Lung (tissue), 12 donors: ENCODE data around the gene SPNS2. TPM values are rescaled to one million over a fixed set of nuclear protein-coding genes. Genes with fewer than 3 reads are reported as not detected.
A peak's percentile ranks its signal among the peaks of the same experiment; 100 is the strongest.

Experiments
- ATAC-seq: fragments of 200-7000 bp; cut with Tn5 transposase; one replicate; pipeline ENCODE4 v1.9.1; 2020; ENCODE audit warnings: moderate number of reproducible peaks; ENCODE audit not compliant: insufficient read depth, low FRiP score
- DNase-seq, 3 donors: peaks; one replicate each; pipeline ENCODE4 v3.0.0-alpha.2; 2013 to 2017
- H3K27ac ChIP-seq, 2 donors: one replicate each; pipeline ENCODE4 v1.5.1; 2013; ENCODE audit warnings: mild to moderate bottlenecking in 2 of 2, moderate library complexity in 2 of 2, control low read depth in 1 of 2, inconsistent platforms in 1 of 2, low read depth in 1 of 2, low read length in 1 of 2
- H3K27me3 ChIP-seq, 3 donors: one replicate each; pipeline ENCODE4 v1.5.1; 2013; ENCODE audit warnings: low read length in 2 of 3; ENCODE audit not compliant: control insufficient read depth in 3 of 3, insufficient read depth in 3 of 3
- H3K36me3 ChIP-seq, 4 donors: one replicate each; pipeline ENCODE4 v1.5.1; 2013; ENCODE audit warnings: low read length in 4 of 4, mild to moderate bottlenecking in 1 of 4, moderate library complexity in 1 of 4; ENCODE audit not compliant: control insufficient read depth in 4 of 4, insufficient read depth in 4 of 4
- H3K4me1 ChIP-seq, 5 donors: one replicate each; pipeline ENCODE4 v1.5.1; 2013; ENCODE audit warnings: low read length in 5 of 5, mild to moderate bottlenecking in 2 of 5, moderate library complexity in 1 of 5; ENCODE audit not compliant: control insufficient read depth in 5 of 5, insufficient read depth in 5 of 5
- H3K4me3 ChIP-seq: one replicate; pipeline ENCODE4 v1.5.1; 2013; ENCODE audit warnings: mild to moderate bottlenecking, control low read depth, moderate library complexity
- H3K9ac ChIP-seq, 2 donors: one replicate each; pipeline ENCODE4 v1.5.1; 2013; ENCODE audit warnings: low read length in 2 of 2, control low read depth in 1 of 2; ENCODE audit not compliant: insufficient read depth in 1 of 2
- H3K9me3 ChIP-seq, 4 donors: one replicate each; pipeline ENCODE4 v1.5.1; 2013; ENCODE audit warnings: low read length in 3 of 4, mild to moderate bottlenecking in 1 of 4, moderate library complexity in 1 of 4; ENCODE audit not compliant: control insufficient read depth in 4 of 4, insufficient read depth in 3 of 4
- WGBS, 2 donors: extraction: QIAGEN DNeasy Blood & Tissue Kit; methylation state at CpG; one replicate each; pipeline ENCODE4 v1.1.7; 2013; 5-methylcytosine and 5-hydroxymethylcytosine counted together
- polyA plus RNA-seq, 2 donors: library from polyadenylated mRNA; stranded (reverse); fragments of 200-250 nt; gene quantifications; one replicate each; pipeline ENCODE4 v1.2.1, GENCODE V29; 2013
- total RNA-seq, 2 donors: library from RNA; depleted of rRNA in 1 of 2; stranded (reverse); fragments of >200 nt in 1 of 2; gene quantifications; one replicate each; pipeline ENCODE4 v1.2.1, GENCODE V29; 2014 to 2021
- TF ChIP-seq, protein P1 (sequence below): IDR thresholded peaks from 2 replicates; pipeline ENCODE4 v1.5.1; 2012; ENCODE audit warnings: mild to moderate bottlenecking; ENCODE audit errors: control extremely low read depth, extremely low read depth
- donor health status: control.
- donor health status: control.
- donor health status: Bipolar disorder and iron deficiency.
- donor health status: healthy.
- donor health status: DM: yes; HTN: yes; CAD: no.

The SPNS2 gene
- total and polyA plus RNA-seq, 4 donors = 26.8 to 60.1 (median 42.5) TPM

DNA sequence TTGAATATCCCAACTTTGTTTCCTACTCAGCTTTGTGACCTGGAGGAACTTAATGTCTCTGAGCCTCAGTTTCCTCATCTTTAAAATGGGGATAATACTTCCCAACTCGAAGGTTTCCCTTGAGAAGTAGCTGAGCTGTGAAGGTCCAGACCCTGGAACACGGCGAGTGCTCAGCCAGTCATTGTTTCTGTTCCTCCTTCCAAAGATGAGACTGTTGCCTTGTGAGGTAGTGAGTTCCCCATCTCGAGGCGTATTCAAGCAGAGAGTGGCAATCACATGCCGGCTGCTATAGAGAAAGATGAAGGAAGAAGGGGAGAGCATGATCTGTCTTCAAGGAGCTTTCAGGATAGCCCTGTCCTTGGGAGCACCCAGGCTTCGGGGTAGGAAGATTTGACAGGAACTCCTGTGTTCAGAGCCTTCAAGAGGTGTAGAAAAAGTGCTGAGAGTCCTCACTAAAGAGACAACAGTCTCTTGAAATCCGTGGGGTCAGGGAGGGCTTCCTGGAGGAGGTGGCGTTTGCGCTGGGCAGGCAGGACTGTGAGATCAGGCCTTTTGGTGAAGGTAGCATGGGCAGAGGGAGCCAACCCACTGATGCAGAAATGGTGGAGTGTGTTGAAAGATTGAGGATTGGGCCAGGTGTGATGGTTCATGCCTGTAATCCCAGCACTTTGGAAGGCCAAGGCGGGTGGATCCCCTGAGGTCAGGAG is 27.2 kb downstream of the SPNS2 start:
- Histone ChIP-seq H3K4me1 (peaks cover 0 to 27% (median 9%) of the 10 kb centered on the region in 5 donors), H3K27me3 (no peaks in the 10 kb centered on the region), H3K4me3 (no peak overlapping the region), H3K9ac (no peak overlapping the region), H3K27ac (peak overlapping the region in 1 of 2 donors; percentile 3), H3K9me3 (no peaks in the 10 kb centered on the region), H3K36me3 (peaks cover 0 to 8% (median 0%) of the 10 kb centered on the region in 4 donors)
- WGBS, 2 donors = 78 to 90% methylated on average over 11 of the region's 11 CpGs
- DNase-seq (no peak), ATAC-seq (no peak)
- TF ChIP-seq, protein P1, sequence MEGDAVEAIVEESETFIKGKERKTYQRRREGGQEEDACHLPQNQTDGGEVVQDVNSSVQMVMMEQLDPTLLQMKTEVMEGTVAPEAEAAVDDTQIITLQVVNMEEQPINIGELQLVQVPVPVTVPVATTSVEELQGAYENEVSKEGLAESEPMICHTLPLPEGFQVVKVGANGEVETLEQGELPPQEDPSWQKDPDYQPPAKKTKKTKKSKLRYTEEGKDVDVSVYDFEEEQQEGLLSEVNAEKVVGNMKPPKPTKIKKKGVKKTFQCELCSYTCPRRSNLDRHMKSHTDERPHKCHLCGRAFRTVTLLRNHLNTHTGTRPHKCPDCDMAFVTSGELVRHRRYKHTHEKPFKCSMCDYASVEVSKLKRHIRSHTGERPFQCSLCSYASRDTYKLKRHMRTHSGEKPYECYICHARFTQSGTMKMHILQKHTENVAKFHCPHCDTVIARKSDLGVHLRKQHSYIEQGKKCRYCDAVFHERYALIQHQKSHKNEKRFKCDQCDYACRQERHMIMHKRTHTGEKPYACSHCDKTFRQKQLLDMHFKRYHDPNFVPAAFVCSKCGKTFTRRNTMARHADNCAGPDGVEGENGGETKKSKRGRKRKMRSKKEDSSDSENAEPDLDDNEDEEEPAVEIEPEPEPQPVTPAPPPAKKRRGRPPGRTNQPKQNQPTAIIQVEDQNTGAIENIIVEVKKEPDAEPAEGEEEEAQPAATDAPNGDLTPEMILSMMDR = no peak

- H3K27me3 ChIP-seq = no peaks in the 10 kb centered on the region
- H3K4me3 ChIP-seq = no peak overlapping the region
- peaks cover 0 to 27% (median 6%) of the 10 kb centered on the region in 5 donors for H3K4me1 ChIP-seq
- 49 to 62% methylated on average over 1 of the region's 1 CpG for WGBS, 2 donors
- TF ChIP-seq, protein P1 = no peak
- peaks cover 0 to 9% (median 0%) of the 10 kb centered on the region in 4 donors for H3K36me3 ChIP-seq
- no peaks in the 10 kb centered on the region for H3K9me3 ChIP-seq
- no peak overlapping the region for H3K27ac ChIP-seq
- DNase-seq = peak in 1 of 3 donors; percentile 44
- H3K9ac ChIP-seq = no peak overlapping the region
- no peak for ATAC-seq
Observed at GRCh38 chr17:4527134-4527533, 28.5 kb downstream of the SPNS2 start.

DNA sequence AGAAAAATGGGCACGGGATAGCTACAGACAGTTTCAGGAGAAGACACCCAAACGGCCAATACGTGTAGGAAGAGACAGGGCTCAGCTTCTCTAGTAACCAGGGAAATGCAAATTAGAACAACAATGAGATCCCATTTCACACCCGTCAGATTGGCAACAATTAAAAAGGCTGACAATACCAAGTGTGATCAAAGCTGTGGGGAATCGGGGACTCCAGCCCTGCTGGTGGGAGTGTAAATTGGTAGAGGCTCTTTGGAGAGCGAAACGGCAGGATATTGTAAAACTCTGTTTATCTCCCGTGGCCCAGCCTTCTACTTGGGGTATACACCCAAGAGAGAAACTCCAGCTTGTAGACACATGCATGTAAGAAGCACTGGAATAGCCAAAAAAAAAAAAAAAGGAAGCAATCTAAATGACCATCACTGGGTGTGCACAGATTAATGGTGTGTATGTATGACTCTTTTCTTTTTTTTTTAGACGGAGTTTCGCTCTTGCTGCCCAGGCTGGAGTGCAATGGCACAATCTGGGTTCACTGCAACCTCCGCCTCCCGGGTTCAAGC is 29.0 kb downstream of the SPNS2 start:
- ATAC-seq = no peak
- Histone ChIP-seq H3K9ac (no peak overlapping the region), H3K4me3 (no peak overlapping the region), H3K4me1 (peaks cover 0 to 22% (median 6%) of the 10 kb centered on the region in 5 donors), H3K27ac (no peak overlapping the region), H3K9me3 (no peaks in the 10 kb centered on the region), H3K36me3 (peaks cover 0 to 9% (median 0%) of the 10 kb centered on the region in 4 donors), H3K27me3 (no peaks in the 10 kb centered on the region)
- WGBS, 2 donors = 67 to 76% methylated on average over 12 of the region's 12 CpGs
- TF ChIP-seq, protein P1 = no peak
- peak in 2 of 3 donors; percentile 50 to 71 for DNase-seq
